Kidney (tissue), 14 donors: ENCODE data around the gene AEBP2. TPM values are rescaled to one million over a fixed set of nuclear protein-coding genes. Genes with fewer than 3 reads are reported as not detected.

Experiments
- DNase-seq, 5 donors: peaks; one replicate each; pipeline ENCODE4 v3.0.0-alpha.2; 2013 to 2020
- FAIRE-seq: peaks from 2 replicates; lab custom pipeline; 2012; peaks lifted over from hg19 to GRCh38; lab: Jason Lieb, UNC
- H3K27ac ChIP-seq, 2 donors: one replicate each; pipeline ENCODE4 v1.7.0; 2013; ENCODE audit warnings: low read depth in 2 of 2, low read length in 2 of 2, inconsistent platforms in 1 of 2
- H3K27me3 ChIP-seq: one replicate; pipeline ENCODE4 v1.7.1; 2013; ENCODE audit warnings: low read length, inconsistent platforms; ENCODE audit not compliant: control insufficient read depth, insufficient read depth
- H3K36me3 ChIP-seq, 3 donors: one replicate each; pipeline versions ENCODE4 v1.7.0 to v1.7.1; 2013; ENCODE audit warnings: low read length in 3 of 3, control low read depth in 1 of 3, inconsistent platforms in 1 of 3; ENCODE audit not compliant: insufficient read depth in 3 of 3, control insufficient read depth in 2 of 3
- H3K4me1 ChIP-seq, 3 donors: one replicate each; pipeline versions ENCODE4 v1.7.0 to v1.7.1; 2013; ENCODE audit warnings: low read length in 3 of 3, inconsistent platforms in 1 of 3, low read depth in 1 of 3; ENCODE audit not compliant: control insufficient read depth in 2 of 3, insufficient read depth in 2 of 3
- H3K4me3 ChIP-seq, 3 donors: one replicate each; pipeline versions ENCODE4 v1.7.0 to v1.8.1; 2013; ENCODE audit warnings: low read length in 3 of 3, control low read depth in 1 of 3, inconsistent platforms in 1 of 3
- H3K9ac ChIP-seq, 3 donors: one replicate each; pipeline versions ENCODE4 v1.7.0 to v1.7.1; 2013; ENCODE audit warnings: low read length in 3 of 3, control low read depth in 1 of 3, inconsistent platforms in 1 of 3
- H3K9me3 ChIP-seq, 3 donors: one replicate each; pipeline versions ENCODE4 v1.7.0 to v1.7.1; 2013; ENCODE audit warnings: low read length in 3 of 3, control low read depth in 1 of 3, inconsistent platforms in 1 of 3; ENCODE audit not compliant: control insufficient read depth in 2 of 3, insufficient read depth in 1 of 3
- CTCF ChIP-seq: IDR thresholded peaks from 3 replicates; pipeline ENCODE4 v1.5.1; 2012; ENCODE audit warnings: mild to moderate bottlenecking, moderate library complexity, borderline replicate concordance; ENCODE audit not compliant: insufficient read depth; ENCODE audit errors: extremely low read depth
- intact Hi-C: fragments of 100-400 bp; cut with DNase I; formaldehyde crosslinking; loops from one replicate; pipeline ENCODE4 v1.11.1; 2022
- polyA plus RNA-seq: library from polyadenylated mRNA; stranded (reverse); fragments of 350-450 nt; fragmentation: Illumina TruSeq; extraction: RNeasy Lipid Tissue Mini Kit (QIAGEN cat#74804); gene quantifications from one replicate; pipeline ENCODE4 v1.2.3, GENCODE V29; 2014; ENCODE audit warnings: low read depth, low replicate concordance; ENCODE audit not compliant: insufficient read depth
- total RNA-seq: library from RNA; stranded (reverse); fragmentation: NEBNext Ultra II Directional; extraction: Animal tissue kit (Norgen Biotek cat#: 25700); gene quantifications from one replicate; pipeline ENCODE4 v1.2.1, GENCODE V29; 2021
- donor health status: control.
- donor health status: control.
- donor health status: control.
- donor health status: control.
- donor health status: control.
- donor health status: DM: yes; HTN: yes; CAD: no.
- donor health status: Normal renal cell carcinoma (clear cell type).

The AEBP2 gene
- total and polyA plus RNA-seq, 2 donors from 2014 or later = 12.0 to 46.4 TPM

- H3K36me3 ChIP-seq = peaks cover 0 to 2% (median 0%) of the 10 kb centered on the region in 3 donors
- DNase-seq = no peak
- no peak for TF ChIP-seq CTCF
- H3K4me1 ChIP-seq = peaks cover 0 to 8% (median 0%) of the 10 kb centered on the region in 3 donors
- H3K4me3 ChIP-seq = no peak overlapping the region
- H3K27me3 ChIP-seq = no peaks in the 10 kb centered on the region
- no peak overlapping the region for H3K9ac ChIP-seq
- FAIRE-seq = no peak
- intact Hi-C loops = no loop called here
- no peaks in the 10 kb centered on the region for H3K9me3 ChIP-seq
- no peak overlapping the region for H3K27ac ChIP-seq
Measured at GRCh38 chr12:19454837-19455236, 15.5 kb downstream of the AEBP2 start.

- no peak for TF ChIP-seq CTCF
- FAIRE-seq (no peak), DNase-seq (no peak)
- intact Hi-C loops = no loop called here
- no peak overlapping the region for H3K4me3 ChIP-seq
- H3K4me1 ChIP-seq = peaks cover 0 to 6% (median 0%) of the 10 kb centered on the region in 3 donors
- no peaks in the 10 kb centered on the region for H3K27me3 ChIP-seq
- no peaks in the 10 kb centered on the region for H3K9me3 ChIP-seq
- H3K36me3 ChIP-seq = peaks cover 0 to 2% (median 0%) of the 10 kb centered on the region in 3 donors
- no peak overlapping the region for H3K27ac ChIP-seq
- H3K9ac ChIP-seq = no peak overlapping the region
Measured at GRCh38 chr12:19456176-19456575, 16.9 kb downstream of the AEBP2 start.

GRCh38 chr12:19457561-19457960 is 18.3 kb downstream of the AEBP2 start:
- H3K27me3 ChIP-seq = no peaks in the 10 kb centered on the region
- intact Hi-C loops = no loop called here
- H3K4me1 ChIP-seq = peaks cover 0 to 6% (median 0%) of the 10 kb centered on the region in 3 donors
- no peak overlapping the region for H3K27ac ChIP-seq
- no peak overlapping the region for H3K9ac ChIP-seq
- DNase-seq (no peak), FAIRE-seq (no peak)
- no peak overlapping the region for H3K4me3 ChIP-seq
- peaks cover 0 to 2% (median 0%) of the 10 kb centered on the region in 3 donors for H3K36me3 ChIP-seq
- H3K9me3 ChIP-seq = no peaks in the 10 kb centered on the region
- no peak for TF ChIP-seq CTCF

- Histone ChIP-seq H3K27ac (no peak overlapping the region), H3K9ac (no peak overlapping the region), H3K4me1 (peaks cover 0 to 6% (median 0%) of the 10 kb centered on the region in 3 donors), H3K27me3 (no peaks in the 10 kb centered on the region), H3K9me3 (no peaks in the 10 kb centered on the region), H3K36me3 (peaks cover 0 to 2% (median 0%) of the 10 kb centered on the region in 3 donors), H3K4me3 (no peak overlapping the region)
- intact Hi-C loops = no loop called here
- DNase-seq (no peak), FAIRE-seq (no peak)
- TF ChIP-seq CTCF = no peak
Measured at GRCh38 chr12:19458733-19459132, 19.4 kb downstream of the AEBP2 start.
